K562 (cell line): ENCODE results near the gene PMP22. TPM values are rescaled to one million over a fixed set of nuclear protein-coding genes. Genes with fewer than 3 reads are reported as not detected.

Source experiments
- ATF3 ChIP-seq, 2 experiments: fragments of 450-650 bp in 1 of 2; sonication (generic) in 1 of 2; formaldehyde crosslinking in 1 of 2; IDR thresholded peaks in 1 of 2; conservative IDR thresholded peaks in 1 of 2; 2 replicates each; pipeline versions ENCODE4 v1.6.1 to v1.8.1; 2016 to 2023; ENCODE audit warnings: mild to moderate bottlenecking in 2 of 2, moderate library complexity in 2 of 2, inconsistent platforms in 1 of 2, missing genetic modification reagents in 1 of 2
- BCOR ChIP-seq: fragments of 450-650 bp; IDR thresholded peaks from 2 replicates; pipeline ENCODE4 v1.6.1; 2016
- CBFB ChIP-seq: sonication (generic); formaldehyde crosslinking; IDR thresholded peaks from 2 replicates; pipeline ENCODE4 v1.4.0; 2020; ENCODE audit warnings: mild to moderate bottlenecking, missing genetic modification reagents
- ELF1 ChIP-seq: fragments of 200-800 bp; sonication (Bioruptor generic); IDR thresholded peaks from 2 replicates; pipeline ENCODE4 v1.6.1; 2016; ENCODE audit warnings: missing genetic modification characterization, missing compliant biosample characterization
- ESRRA ChIP-seq: fragments of 450-650 bp; IDR thresholded peaks from 2 replicates; pipeline ENCODE4 v1.6.1; 2014; ENCODE audit warnings: low read depth, mild to moderate bottlenecking, moderate library complexity, borderline replicate concordance
- ETV5 ChIP-seq: sonication (generic); formaldehyde crosslinking; IDR thresholded peaks from 2 replicates; pipeline ENCODE4 v1.4.0; 2020; ENCODE audit warnings: low read depth, mild to moderate bottlenecking, missing genetic modification reagents
- HDAC8 ChIP-seq: fragments of 450-650 bp; IDR thresholded peaks from 2 replicates; pipeline ENCODE4 v1.6.1; 2016; ENCODE audit warnings: mild to moderate bottlenecking, missing genetic modification characterization, moderate library complexity, missing compliant biosample characterization
- HMBOX1 ChIP-seq: sonication (generic); IDR thresholded peaks from 2 replicates; pipeline ENCODE4 v1.6.1; 2016
- NRF1 ChIP-seq, 2 experiments: fragments of 450-650 bp; IDR thresholded peaks in 1 of 2; conservative IDR thresholded peaks in 1 of 2; 2 replicates each; pipeline ENCODE4 v1.6.1; 2014; ENCODE audit warnings: mild to moderate bottlenecking in 2 of 2
- POLR2A ChIP-seq: fragments of 450-650 bp; conservative IDR thresholded peaks from 2 replicates; pipeline ENCODE4 v1.6.1; 2016
- SIX5 ChIP-seq, 2 experiments: IDR thresholded peaks; 2 replicates each; pipeline ENCODE4 v1.6.1; 2011; ENCODE audit warnings: low read length in 2 of 2, borderline replicate concordance in 1 of 2, low read depth in 1 of 2, mild to moderate bottlenecking in 1 of 2, moderate library complexity in 1 of 2; ENCODE audit not compliant: insufficient read depth in 1 of 2
- SMAD3 ChIP-seq: fragments of 450-650 bp; formaldehyde crosslinking; conservative IDR thresholded peaks from 2 replicates; pipeline ENCODE4 v1.4.0; 2020; ENCODE audit warnings: mild to moderate bottlenecking
- ZBED1 ChIP-seq: IDR thresholded peaks from 2 replicates; pipeline ENCODE4 v1.6.1; 2014
- ZBTB12 ChIP-seq: fragments of 250-450 bp; sonication (Bioruptor Pico); IDR thresholded peaks from 2 replicates; pipeline ENCODE4 v1.4.0; 2020
- ZBTB17 ChIP-seq: fragments of 450-650 bp; formaldehyde crosslinking; IDR thresholded peaks from 2 replicates; pipeline ENCODE4 v1.4.0; 2020; ENCODE audit warnings: mild to moderate bottlenecking
- ZBTB9 ChIP-seq: fragments of 450-650 bp; formaldehyde crosslinking; IDR thresholded peaks from 2 replicates; pipeline ENCODE4 v1.4.0; 2020; ENCODE audit warnings: mild to moderate bottlenecking, moderate library complexity
- ZC3H8 ChIP-seq: fragments of 450-650 bp; IDR thresholded peaks from 2 replicates; pipeline ENCODE4 v1.6.1; 2017
- ZKSCAN8 ChIP-seq: fragments of 200-800 bp; sonication (Bioruptor generic); IDR thresholded peaks from 2 replicates; pipeline ENCODE4 v1.6.1; 2016; ENCODE audit warnings: missing genetic modification characterization, missing compliant biosample characterization
- ZNF143 ChIP-seq: sonication (generic); formaldehyde crosslinking; IDR thresholded peaks from 2 replicates; pipeline ENCODE4 v1.9.0; 2022; ENCODE audit warnings: mild to moderate bottlenecking, missing genetic modification reagents
- polyA plus RNA-seq, 8 experiments: library from polyadenylated mRNA; depleted of rRNA in 4 of 8; stranded (reverse) in 5 of 8; unstranded in 3 of 8; fragments of >200 nt; fragmentation: Nextera tagmentation in 2 of 8; fragmentation: Illumina TruSeq in 1 of 8; extraction: Ambion mirVana in 2 of 8; extraction: Trizol in 1 of 8; gene quantifications; 2 replicates each; pipeline versions ENCODE4 v1.2.1 to v1.2.3, GENCODE V29; 2011 to 2014; ENCODE audit warnings: inconsistent platforms in 1 of 8, missing spikeins in 1 of 8
- total RNA-seq, 7 experiments: library from RNA; depleted of rRNA in 6 of 7; stranded (reverse); fragments of >200 nt in 6 of 7; fragmentation: Illumina TruSeq in 2 of 7; extraction: Trizol in 2 of 7; gene quantifications; 2 replicates each; pipeline versions ENCODE4 v1.2.1 to v1.2.3, GENCODE V29; 2011 to 2021; ENCODE audit warnings: low replicate concordance in 1 of 7
- TF ChIP-seq, protein P1 (sequence below), 2 experiments: fragments of 150-350 bp in 1 of 2; IDR thresholded peaks; 2 replicates each; pipeline ENCODE4 v1.6.1; 2012 to 2016; ENCODE audit warnings: low read depth in 2 of 2, low read length in 2 of 2, mild to moderate bottlenecking in 1 of 2, moderate library complexity in 1 of 2

The PMP22 gene
- total and polyA plus RNA-seq, 9 of the 15 experiments (the other 6 are each of a cell fraction or from before 2014, with no cell fraction given), result 12.6 to 62.3 (median 25.8) TPM

- TF ChIP-seq BCOR (no peak), SMAD3 (CRISPR knock-in tag) (0 out of 2 replicates have a peak, but pooled peaks have one; percentile 44), ETV5 (CRISPR knock-in tag) (peak; percentile 89), HMBOX1 (peak; percentile 98), ZKSCAN8 (peak; percentile 46; the same call in 1 of the 2 replicates), ZNF143 (CRISPR knock-in tag) (no peak), SIX5 (IDR thresholded peaks at IDR 0.05; ENCODE audit: borderline replicate concordance in 1 of 2, insufficient read depth in 1 of 2, low read depth in 1 of 2, low read length in 2 of 2) (no peak), ELF1 (tag) (peak; percentile 69), ZC3H8 (no peak), NRF1 (conservative IDR thresholded peaks at IDR 0.05 in 1 of 2, IDR thresholded peaks at IDR 0.05 in 1 of 2) (no peak), HDAC8 (tag) (no peak), CBFB (CRISPR knock-in tag) (no peak), ZBTB9 (CRISPR knock-in tag) (peak; percentile 70; the same call in 1 of the 2 replicates), ESRRA (peak; percentile 20; the same call in 1 of the 2 replicates), ZBED1 (no peak), POLR2A (no peak), ZBTB12 (CRISPR knock-in tag) (peak; percentile 34; the same call in 1 of the 2 replicates), ATF3 (IDR thresholded peaks at IDR 0.05) (peak; percentile 26; the same call in 1 of the 2 replicates), ATF3 (CRISPR knock-in tag; conservative IDR thresholded peaks at IDR 0.05) (no peak), ZBTB17 (CRISPR knock-in tag) (no peak)
- TF ChIP-seq, protein P1, sequence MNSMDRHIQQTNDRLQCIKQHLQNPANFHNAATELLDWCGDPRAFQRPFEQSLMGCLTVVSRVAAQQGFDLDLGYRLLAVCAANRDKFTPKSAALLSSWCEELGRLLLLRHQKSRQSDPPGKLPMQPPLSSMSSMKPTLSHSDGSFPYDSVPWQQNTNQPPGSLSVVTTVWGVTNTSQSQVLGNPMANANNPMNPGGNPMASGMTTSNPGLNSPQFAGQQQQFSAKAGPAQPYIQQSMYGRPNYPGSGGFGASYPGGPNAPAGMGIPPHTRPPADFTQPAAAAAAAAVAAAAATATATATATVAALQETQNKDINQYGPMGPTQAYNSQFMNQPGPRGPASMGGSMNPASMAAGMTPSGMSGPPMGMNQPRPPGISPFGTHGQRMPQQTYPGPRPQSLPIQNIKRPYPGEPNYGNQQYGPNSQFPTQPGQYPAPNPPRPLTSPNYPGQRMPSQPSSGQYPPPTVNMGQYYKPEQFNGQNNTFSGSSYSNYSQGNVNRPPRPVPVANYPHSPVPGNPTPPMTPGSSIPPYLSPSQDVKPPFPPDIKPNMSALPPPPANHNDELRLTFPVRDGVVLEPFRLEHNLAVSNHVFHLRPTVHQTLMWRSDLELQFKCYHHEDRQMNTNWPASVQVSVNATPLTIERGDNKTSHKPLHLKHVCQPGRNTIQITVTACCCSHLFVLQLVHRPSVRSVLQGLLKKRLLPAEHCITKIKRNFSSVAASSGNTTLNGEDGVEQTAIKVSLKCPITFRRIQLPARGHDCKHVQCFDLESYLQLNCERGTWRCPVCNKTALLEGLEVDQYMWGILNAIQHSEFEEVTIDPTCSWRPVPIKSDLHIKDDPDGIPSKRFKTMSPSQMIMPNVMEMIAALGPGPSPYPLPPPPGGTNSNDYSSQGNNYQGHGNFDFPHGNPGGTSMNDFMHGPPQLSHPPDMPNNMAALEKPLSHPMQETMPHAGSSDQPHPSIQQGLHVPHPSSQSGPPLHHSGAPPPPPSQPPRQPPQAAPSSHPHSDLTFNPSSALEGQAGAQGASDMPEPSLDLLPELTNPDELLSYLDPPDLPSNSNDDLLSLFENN (IDR thresholded peaks at IDR 0.05; ENCODE audit: low read depth in 2 of 2, low read length in 2 of 2), result no peak
Measured at GRCh38 chr17:15236281-15237105, 28.6 kb downstream of the PMP22 start (continued).
